NCI-H146 treated with DMSO at 0.1 percent for 48 hours (cell line): Measurements from ENCODE around the gene ELMO2.
"Not testable (repeated sequence)": the region's sequence is repeated elsewhere in the genome, so short reads cannot be mapped to it uniquely, and the experiment has no call there.

ENCODE experiments used
- DNase-seq: peaks from one replicate; lab custom pipeline; 2025; ENCODE audit not compliant: unreplicated experiment; lab: John Stamatoyannopoulos, UW

Gene ELMO2

DNA sequence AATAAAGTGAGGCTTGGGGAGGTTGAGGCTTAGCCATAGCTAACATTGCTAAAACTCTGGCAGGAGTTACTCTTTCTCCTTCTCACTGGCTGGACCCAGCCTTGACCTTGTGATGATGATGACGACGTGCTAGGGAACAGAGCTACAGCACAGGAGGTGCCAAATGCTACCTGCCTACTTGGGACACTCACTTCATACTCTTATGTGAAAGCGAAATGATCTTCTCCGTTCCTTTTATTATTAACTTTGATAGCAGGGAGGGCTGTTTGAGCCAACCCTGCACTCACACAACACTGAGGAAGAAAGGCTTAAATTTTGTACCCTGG lies 1.2 kb upstream of the ELMO2 start:
- no peak for DNase-seq

DNA sequence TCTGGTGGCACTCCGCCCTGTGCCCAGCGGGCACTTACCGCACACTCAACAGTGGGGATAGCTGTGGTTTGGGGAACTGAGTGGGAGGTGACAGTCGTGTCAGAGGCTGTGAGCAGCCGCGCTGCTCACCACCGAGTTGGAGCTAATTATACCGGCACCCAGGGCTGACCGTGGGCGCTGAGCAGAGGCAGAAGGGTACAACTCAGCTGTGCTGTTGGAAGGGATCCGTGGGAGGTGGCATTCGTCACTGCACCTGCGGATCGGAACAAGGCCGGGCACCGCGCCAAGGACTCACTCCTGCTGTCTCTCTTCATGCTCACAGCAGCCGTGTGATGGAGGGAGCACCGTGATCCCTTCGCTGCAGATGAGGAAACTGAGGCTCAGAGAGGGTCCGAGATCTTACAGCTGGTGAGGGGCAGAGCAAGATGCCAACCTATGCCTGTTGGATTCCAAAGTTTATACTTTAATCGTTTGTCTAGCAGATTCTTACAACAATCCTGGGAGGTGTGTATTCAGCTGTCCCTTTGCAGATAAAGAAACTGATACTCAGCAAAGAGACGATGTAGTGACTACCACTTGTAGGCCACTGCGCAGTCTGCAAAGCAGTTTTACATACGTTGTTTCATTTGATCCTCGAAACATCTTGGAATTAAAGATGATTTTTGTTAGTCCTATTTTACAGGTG lies 713 bp upstream of the ELMO2 start:
- DNase-seq, result peak; percentile 69

DNA sequence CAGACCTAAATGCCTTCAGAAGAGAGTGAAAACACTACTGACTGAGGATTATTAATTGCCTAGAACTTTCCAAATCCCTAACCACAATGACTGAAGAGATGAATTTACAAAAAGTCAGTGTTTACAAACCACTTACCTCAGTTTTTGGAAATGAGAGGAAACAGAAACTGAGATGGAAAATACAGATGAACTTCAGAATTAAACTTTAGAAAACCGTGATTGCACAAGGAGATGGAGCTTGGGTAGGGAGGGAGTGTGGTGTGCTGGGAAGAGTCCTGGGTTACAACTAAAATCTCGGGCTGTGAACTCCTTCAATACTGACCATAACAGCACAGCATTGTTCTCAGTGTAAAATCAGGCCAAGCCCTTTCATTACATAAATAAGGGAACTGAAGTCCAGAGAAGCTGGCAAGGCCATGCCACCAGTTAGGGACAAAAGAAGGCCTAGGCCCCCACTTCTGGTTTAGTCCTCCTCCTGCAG lies 4.0 kb downstream of the ELMO2 start:
- DNase-seq, result no peak

DNA sequence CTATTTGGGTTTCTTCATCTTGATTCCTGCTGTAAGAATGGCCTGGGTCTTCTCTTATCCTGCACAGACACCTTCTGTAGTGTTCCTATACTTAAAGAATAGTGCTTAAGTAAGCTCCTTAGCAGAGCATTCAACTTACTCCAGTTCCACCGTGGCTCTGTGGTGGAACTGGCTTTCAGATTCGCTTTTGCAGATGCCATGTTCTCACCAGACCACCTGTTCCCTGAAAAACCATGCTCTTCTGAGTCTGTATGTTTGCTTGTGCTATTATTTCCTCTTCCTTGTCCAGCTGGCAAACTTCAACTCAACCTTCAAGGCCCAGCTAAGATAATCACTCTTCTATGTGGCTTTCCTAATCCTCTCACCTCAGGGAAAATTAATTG lies 4.9 kb downstream of the ELMO2 start:
- no peak for DNase-seq

DNA sequence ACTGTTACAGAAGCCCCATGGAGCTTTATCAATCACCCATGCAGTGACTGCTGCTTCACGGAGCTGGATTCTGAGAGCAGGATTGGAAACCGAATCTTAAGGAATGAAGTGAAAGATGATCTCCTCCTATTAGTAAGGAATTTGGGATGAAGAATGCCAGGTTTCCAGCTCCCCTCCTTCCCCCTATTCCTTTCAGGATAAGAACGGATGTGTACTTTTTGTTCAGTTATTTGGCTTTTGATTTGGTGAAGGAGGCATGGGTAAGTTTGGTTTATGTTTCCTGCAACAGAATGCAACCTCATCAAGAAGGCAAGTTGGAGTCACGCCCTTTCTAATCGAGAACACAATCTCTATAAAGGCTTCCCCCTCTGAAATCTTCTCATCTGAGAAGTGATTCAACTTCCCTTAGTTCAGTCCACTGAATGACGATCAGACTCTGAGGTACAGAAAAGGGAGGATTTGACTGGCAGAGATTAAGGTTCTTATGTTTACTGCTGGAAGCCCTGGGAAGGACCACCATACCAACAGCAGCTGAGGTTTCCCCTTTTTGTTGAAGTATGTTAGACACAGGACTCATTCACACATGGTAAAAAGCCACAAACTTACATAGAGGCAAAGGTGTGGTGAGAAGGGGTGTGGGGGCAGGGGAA lies 5.5 kb downstream of the ELMO2 start:
- no peak for DNase-seq

DNA sequence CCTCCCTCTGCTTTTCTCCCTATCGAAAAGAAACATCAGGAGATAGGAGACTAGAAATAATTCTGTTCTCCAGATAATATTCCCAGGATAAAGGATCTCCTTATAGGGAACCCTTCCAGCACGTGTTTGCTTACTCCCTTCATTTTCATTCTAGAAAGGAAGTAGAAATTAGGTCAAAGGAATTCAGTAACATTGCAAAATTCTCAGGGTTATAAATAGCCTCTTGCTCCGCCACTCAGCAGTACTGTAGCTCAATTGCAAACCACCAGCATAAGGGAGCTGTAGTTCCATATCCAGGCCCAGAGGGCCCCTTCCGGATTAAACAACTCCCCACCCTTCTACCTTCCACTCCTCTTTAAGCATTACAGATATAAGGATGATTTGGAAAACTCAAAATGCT lies 6.2 kb downstream of the ELMO2 start:
- no peak for DNase-seq

DNA sequence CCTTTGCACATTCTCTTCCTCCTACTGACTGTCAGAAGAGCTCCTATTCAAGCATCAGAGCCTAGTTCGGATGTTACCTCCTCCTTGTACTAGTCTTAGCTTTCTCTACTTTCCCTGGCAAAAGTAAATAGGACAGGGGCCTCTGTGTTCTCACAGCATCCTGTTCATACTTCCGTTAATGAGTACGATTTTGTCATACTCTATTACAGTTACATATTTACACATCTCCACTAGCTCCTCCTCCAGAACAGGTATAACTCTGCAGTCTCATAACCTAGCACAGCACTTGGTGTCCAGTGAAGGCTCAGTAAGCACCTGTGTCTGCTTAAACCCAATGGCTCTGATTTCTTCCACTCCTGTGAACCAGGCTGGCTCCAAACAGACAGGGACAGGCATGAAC lies 7.0 kb downstream of the ELMO2 start:
- DNase-seq, result no peak

DNA sequence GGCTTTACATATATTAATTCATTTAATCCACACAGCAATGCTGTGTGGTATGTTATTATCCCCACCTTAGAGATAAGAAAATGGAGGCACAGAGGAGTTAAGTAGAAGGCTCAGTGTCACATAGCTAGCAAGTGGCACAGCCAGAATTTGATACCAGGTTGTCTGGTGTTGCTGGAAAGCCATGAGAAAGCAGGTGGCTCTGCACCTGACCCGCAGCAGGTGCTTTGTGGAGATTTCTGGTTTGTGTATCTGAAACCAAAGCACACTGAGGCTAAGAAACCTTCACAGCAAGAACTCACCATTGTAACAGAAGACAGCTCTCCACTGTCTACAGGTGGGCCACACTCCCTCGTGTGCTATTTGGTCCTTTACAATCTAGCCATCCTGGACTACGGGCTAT lies 7.5 kb downstream of the ELMO2 start:
- DNase-seq, result peak; percentile 21

DNA sequence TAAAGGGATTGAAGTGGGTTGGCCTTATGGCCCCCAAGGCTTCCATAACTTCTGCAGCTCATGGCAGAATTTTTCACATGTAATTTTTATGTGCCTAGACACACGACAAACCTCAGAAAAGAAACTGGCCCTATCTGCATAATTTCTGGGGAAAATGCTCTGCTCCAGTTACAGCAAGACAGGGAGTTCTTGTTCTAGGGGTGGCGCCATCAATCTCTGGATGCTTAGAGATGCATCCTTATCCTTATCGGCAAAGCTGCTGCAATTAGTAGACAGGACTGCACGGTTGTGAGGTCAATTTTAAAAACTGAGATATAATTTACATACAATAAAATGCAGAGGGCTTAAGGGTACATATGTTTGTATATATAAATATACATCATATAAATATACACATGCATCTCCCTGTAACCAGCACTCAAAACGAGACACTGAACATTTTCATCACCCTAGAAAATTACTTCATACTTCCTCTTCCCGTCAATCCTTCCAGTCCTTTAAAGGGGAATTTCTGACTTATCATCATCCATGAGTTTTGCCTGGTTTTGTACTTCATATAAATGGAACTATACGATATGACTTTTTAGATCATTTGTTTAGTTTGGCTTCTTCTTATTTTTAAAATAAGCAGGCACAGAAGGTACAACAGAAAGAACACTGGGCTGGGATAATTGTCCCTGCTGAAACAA lies 10.2 kb downstream of the ELMO2 start:
- DNase-seq, result no peak

DNA sequence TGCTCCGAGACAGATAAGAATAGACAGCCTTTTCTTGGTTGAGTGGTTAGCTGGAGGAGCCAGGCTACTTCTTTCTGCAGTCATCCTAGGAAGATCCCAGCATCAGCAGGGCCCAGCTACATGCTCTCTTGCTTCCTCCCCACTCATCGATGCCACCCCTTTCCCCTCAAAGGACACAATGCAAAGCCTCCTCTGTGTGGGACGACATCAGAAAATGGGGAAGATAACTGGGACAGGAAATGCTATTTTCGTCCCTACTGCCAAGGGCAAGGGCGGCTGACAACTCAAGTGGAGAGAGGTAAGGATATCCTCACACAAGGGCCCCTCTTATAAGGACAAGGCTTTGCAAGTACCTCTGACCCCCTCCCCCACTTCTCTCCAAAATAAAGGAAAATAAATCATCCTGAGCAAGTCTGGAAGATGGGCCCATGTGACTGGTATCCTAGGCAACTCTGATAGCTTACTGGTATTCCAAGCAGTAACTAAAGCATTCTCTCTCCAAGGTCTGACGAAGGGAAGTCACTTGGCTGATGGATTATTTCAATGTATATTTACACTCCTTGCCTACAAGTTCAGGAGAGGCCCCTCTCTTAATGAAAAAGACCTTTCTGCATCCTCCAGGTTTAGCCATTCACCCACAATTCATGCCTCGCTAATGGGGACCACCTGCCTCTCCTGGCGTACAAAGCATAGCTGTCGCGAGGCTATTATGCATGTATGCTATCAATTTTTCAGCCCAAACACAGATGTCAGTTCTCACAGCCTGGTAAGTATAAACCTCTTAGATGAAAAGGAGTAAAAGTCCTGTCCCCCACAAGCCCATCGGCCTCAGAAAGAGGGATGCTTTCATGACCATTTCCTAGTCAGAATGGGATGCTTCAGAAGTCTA lies 11.3 kb downstream of the ELMO2 start:
- no peak for DNase-seq

DNA sequence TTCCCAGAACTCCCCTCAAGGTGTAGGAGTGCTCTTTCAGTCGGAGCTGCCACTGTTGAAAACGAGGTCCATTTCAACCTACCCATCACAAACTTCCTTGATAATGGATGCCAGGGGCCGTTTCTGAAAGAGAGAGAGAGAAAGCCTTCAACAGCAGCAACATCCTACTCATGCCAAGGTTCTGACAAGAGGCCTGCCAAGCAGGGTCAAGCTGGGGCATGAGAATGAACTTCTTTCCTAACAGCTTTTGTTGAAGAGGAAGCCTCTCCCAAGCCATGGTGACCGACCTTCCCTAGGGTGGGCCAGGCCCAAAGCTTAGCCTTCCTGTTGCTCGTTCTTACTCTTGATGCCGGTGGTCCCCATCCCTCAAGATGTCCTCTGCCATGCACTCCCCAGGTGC lies 12.4 kb downstream of the ELMO2 start:
- DNase-seq, result no peak

DNA sequence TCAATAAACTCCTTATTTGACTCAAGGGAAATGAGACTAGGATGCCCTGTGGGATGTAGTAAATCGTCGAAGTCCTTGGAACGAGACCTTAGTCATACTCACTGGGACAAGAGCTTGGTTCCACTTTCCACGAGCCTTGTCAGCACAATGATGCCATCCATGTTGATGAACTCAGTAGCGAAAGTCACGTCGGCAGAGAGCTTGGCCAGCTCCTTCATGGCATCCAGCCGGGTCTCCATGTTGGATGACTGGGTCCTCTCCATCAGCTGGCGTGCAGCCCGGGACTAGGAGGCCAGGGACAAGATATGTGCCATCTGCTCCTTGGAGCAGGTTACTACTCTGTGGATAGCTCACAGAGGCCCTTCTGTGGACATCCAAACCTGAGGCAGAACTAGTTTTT lies 17.5 kb downstream of the ELMO2 start:
- DNase-seq, result no peak

DNA sequence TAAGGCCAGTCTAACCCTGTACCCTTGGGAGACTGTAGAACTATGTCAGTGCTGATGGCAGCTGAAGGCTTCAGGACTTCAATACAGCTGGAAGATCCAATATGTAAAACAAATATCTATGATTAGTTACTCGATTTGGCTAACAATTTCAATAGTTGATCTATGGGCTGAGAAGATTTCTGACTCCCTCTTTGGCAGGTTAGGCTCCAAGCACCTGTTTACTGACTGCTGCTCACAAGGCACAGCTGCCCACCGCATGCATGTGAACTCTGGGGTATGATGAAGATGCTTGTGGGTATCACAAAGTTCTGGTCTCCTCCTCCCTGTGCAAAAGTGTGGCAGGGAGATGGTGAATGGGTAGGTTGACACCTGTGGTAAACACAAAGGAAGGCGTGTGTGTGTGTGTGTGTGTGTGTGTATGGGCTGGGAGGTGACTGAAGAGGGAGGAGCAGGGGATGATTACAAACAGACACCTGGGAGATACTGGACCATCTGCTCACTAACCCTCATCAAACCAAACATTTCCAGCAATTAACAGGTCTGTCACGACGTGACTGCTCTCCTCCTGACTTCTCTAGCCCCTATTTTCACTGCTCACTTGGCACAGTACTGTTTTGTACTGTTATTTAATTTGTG lies 18.1 kb downstream of the ELMO2 start:
- DNase-seq, result no peak

DNA sequence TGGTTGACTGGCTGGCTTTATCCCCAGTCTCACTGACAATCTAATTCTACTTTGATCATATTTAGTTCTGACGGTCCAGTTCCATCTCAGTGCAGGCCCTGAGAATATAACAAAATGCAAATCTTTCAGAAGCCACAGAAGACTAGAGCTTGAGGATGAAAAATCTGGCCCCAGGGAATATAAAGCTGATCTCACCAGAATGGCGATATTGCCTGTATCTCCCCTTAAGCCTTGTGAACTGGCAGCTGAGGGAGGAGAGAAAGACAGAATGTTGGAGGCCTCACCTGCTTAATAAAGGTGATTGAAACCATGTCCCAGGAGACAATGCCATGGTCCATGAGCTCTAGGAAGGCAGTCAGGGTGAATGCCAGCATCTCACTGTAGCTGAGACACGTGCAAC lies 19.4 kb downstream of the ELMO2 start:
- DNase-seq, result not testable (repeated sequence)

DNA sequence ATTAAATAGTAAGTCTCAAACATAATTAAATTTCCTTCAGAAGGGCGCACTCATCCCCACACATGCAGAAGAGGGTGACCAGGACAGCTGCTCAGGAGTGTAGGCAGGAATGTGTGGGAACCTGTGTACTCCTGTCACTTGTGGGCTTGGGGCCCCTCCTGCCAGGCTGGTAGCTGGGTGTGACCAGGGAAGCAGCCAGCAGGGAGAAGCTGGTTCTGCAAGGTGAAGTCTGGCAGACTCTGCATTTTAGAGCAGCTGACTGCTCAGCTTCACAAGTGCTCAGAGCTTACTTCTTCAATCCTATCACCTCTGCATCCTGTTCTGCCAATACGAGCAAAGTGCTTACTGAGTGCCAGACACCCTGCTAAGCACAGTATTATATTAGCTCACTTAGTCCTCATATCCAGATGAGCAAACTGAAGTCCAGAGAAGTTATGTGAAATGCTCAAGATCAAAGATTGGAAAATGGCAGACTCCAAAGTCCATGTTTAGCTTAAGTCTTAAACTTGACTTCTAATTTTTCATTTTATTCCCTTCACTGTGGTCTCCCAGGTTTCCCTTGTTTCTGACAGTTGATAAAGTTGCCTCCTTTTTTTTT lies 27.9 kb downstream of the ELMO2 start:
- no peak for DNase-seq

DNA sequence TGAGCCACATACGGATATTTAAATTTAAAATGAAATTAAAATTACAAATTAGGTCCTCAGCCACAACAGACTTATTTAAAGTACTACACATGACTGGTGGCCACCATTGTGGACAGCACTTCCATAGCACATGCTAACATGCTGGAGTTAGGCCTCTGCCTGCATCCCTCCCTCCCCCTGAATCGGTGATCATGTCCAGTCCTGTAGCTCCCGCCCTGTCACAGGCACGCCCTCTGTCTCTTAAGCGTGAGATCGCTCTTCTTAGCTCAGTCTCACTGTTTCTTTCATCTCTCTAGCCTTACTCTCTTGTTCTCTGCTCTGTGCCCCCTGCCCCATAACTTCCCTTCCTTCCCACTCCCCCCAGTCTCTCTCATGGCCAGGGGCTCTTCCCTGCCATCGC lies 28.9 kb downstream of the ELMO2 start:
- DNase-seq, result no peak

DNA sequence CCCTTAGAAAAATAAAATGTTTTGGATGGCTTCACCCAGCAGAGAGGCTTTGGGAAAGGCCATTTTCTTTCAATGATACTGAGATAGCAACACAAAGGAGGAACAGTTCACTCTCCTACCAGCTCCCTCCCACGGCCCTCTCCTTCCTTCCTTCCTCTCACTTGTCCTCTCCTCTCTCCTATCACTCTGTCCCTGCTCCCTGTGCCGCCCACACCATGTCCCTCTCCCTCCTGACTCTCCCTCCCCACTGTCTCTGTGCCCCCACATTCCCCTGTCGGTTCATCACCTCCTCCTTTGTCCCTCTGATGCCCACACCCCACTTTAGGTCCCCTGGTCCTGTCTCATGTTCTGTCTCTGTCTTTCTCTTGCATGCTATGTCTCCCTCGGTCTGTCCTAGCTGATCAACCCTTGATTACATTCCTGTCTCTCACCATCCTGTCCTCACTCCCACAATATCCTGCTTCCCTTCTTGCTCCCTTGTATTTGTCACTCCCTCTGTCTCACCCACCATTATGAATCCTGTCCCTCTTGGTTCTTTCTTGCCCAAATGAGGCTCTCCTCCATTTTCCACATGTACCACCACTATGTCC lies 30.1 kb downstream of the ELMO2 start:
- no peak for DNase-seq

DNA sequence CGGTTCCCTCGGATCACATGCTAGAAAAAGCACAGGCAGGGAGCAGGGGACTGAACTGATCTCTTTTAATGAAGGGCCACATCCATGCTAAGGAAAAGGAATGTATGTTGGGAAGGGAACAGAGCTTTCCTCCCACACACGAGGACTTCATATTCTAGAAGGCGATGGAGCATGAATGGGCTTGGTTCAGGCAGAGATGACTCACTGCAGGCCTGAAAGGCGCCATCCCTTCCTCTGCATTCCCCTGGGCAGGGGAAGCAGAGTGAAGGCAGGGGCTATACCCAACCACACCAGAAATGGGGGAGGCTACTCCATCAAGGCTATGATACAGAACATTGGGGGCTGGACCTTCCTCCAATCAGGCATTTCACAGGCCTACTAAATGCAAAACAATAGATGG lies 30.6 kb downstream of the ELMO2 start:
- no peak for DNase-seq

DNA sequence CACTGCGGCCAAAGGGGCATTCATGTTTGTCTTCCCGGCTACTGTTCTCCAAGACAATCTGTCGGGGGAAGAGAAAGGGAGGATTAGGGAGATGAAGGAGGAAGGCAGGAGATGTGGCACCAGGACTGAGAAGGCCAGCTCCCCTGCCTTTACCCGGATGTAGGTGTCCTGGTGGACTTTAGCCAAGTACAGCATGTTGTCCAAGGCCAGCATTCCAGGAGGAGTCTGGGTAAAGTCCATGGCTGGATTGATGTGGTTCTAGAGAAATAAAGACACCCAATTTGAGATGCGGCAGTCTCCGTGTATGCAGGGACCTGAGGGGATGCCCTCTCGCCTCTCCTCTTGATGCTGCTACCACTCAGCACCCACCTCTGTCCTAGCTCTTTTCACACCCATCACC lies 32.0 kb downstream of the ELMO2 start:
- DNase-seq, result no peak

DNA sequence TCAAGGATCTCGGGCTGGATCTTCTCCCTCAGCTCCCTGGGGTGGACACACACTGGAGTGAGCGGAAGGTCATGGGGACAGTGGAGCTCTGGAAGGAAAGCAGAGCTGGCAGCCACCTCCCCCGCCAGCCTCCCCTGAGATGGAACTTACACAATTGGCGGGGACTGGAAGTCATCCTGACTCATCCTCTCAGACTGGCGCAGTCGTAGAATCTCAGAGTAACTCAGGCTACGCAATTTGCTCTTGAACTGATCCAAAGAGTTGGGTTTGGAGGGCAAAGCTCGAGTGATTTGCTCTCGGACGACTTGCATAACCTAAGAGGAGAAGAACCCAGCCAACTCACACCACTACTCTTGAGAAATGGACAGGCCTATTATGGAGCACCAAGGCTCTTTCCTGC lies 34.8 kb downstream of the ELMO2 start:
- DNase-seq, result no peak
